ENCODE results near the gene RAPGEF1.

Gene RAPGEF1

GRCh38 chr9:131691969-131692611 is 47.8 kb downstream of the RAPGEF1 start:
- Histone ChIP-seq H3K4me3 (ENCODE audit: severe bottlenecking) (no peak overlapping the region), H3K4me1 (ENCODE audit: insufficient read depth, poor library complexity, severe bottlenecking) (no peaks in the 10 kb centered on the region), H3K36me3 (ENCODE audit: low read depth) (no peaks in the 10 kb centered on the region), H3K27ac (ENCODE audit: poor library complexity, severe bottlenecking) (no peak overlapping the region), H3K27me3 (ENCODE audit: insufficient read depth, poor library complexity, severe bottlenecking) (no peaks in the 10 kb centered on the region), H3K9me3 (ENCODE audit: severe bottlenecking) (no peaks in the 10 kb centered on the region)
- no peak for TF ChIP-seq CTCF (IDR thresholded peaks at IDR 0.05; ENCODE audit: poor library complexity, severe bottlenecking)
- DNase-seq (ENCODE audit: low spot score): no peak
- no peak for ATAC-seq (ENCODE audit: low read depth)

DNA sequence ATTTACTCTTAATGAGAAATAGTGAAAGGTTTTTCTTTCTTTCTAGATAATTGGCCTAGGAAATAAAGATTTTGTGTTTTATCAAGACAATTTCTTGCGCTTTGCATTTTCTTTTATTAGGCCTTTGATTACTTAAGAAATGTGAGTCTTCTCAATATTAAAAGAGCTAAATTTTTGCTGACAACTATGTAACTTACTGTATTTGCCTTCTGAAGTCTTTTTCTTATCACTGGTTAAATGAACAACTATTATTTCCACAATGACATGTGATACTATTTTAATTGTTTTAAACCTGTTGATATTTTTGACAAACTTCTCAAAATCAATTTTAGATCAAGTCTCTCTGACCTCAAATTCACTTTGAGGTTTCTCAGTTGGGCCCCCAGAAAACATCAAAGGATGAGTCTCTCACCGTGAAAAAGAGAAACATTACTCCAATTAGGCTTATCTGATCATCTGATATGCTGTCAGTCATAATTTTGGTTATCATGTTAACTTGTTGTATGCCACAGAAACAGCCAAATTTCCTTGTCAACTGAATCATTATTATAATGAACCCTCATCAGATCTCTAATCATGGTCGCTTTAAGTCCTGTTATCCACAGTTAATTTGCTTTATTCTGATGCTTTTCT is 48.8 kb downstream of the RAPGEF1 start:
- Histone ChIP-seq H3K9me3 (ENCODE audit: severe bottlenecking) (no peaks in the 10 kb centered on the region), H3K4me1 (ENCODE audit: insufficient read depth, poor library complexity, severe bottlenecking) (no peaks in the 10 kb centered on the region), H3K27ac (ENCODE audit: poor library complexity, severe bottlenecking) (no peak overlapping the region), H3K4me3 (ENCODE audit: severe bottlenecking) (no peak overlapping the region), H3K36me3 (ENCODE audit: low read depth) (no peaks in the 10 kb centered on the region), H3K27me3 (ENCODE audit: insufficient read depth, poor library complexity, severe bottlenecking) (no peaks in the 10 kb centered on the region)
- TF ChIP-seq CTCF (IDR thresholded peaks at IDR 0.05; ENCODE audit: poor library complexity, severe bottlenecking): no peak
- DNase-seq (ENCODE audit: low spot score) (no peak), ATAC-seq (ENCODE audit: low read depth) (no peak)

- Histone ChIP-seq H3K36me3 (ENCODE audit: low read depth) (no peaks in the 10 kb centered on the region), H3K27ac (ENCODE audit: poor library complexity, severe bottlenecking) (no peak overlapping the region), H3K4me3 (ENCODE audit: severe bottlenecking) (no peak overlapping the region), H3K4me1 (ENCODE audit: insufficient read depth, poor library complexity, severe bottlenecking) (no peaks in the 10 kb centered on the region), H3K27me3 (ENCODE audit: insufficient read depth, poor library complexity, severe bottlenecking) (no peaks in the 10 kb centered on the region), H3K9me3 (ENCODE audit: severe bottlenecking) (no peaks in the 10 kb centered on the region)
- no peak for DNase-seq (ENCODE audit: low spot score)
- TF ChIP-seq CTCF (IDR thresholded peaks at IDR 0.05; ENCODE audit: poor library complexity, severe bottlenecking): no peak
- ATAC-seq (ENCODE audit: low read depth): no peak
Measured at GRCh38 chr9:131690462-131690861, 49.4 kb downstream of the RAPGEF1 start.

DNA sequence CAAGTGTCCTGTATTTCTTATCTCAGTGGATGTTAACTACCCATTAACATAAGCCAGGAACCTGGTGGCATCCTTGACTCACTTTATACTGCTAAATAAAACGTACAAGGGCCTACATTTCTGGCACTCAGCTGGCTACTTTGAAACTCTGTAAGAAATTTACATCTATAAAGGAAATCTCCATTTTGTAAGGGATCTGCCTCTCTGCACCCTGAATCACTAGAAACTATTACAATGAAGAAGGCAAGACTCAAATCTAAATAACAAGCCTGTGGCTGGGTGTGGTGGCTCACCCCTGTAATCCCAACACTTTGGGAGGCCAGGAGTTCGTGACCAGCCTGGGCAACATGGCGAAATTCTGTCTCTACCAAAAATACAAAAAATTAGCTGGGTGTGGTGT is 51.5 kb downstream of the RAPGEF1 start:
- ATAC-seq (ENCODE audit: low read depth): no peak
- H3K27me3 ChIP-seq (ENCODE audit: insufficient read depth, poor library complexity, severe bottlenecking): no peaks in the 10 kb centered on the region
- no peak for DNase-seq (ENCODE audit: low spot score)
- H3K4me3 ChIP-seq (ENCODE audit: severe bottlenecking): no peak overlapping the region
- H3K4me1 ChIP-seq (ENCODE audit: insufficient read depth, poor library complexity, severe bottlenecking): no peaks in the 10 kb centered on the region
- TF ChIP-seq CTCF (IDR thresholded peaks at IDR 0.05; ENCODE audit: poor library complexity, severe bottlenecking): no peak
- H3K27ac ChIP-seq (ENCODE audit: poor library complexity, severe bottlenecking): no peak overlapping the region
- no peaks in the 10 kb centered on the region for H3K36me3 ChIP-seq (ENCODE audit: low read depth)
- no peaks in the 10 kb centered on the region for H3K9me3 ChIP-seq (ENCODE audit: severe bottlenecking)

Data from RWPE2 (cell line).